LHCN-M2 (cell line): ENCODE measurements around the gene LMBR1L. TPM values are rescaled to one million over a fixed set of nuclear protein-coding genes. Genes with fewer than 3 reads are reported as not detected.

Experiments
- DNase-seq: peaks from one replicate; pipeline ENCODE4 v3.0.0-alpha.2; 2012; ENCODE audit warnings: low read depth
- total RNA-seq: library from RNA; depleted of rRNA; stranded (reverse); fragments of >200 nt; gene quantifications from 2 replicates; pipeline ENCODE4 v1.2.3, GENCODE V29; 2014

The LMBR1L gene
- total RNA-seq, 1 experiment from 2014 or later = 25.0 TPM

- peak; percentile 71 for DNase-seq
These were observed 10.5 kb upstream of the LMBR1L start for GRCh38 chr12:49121047-49121696.

DNA sequence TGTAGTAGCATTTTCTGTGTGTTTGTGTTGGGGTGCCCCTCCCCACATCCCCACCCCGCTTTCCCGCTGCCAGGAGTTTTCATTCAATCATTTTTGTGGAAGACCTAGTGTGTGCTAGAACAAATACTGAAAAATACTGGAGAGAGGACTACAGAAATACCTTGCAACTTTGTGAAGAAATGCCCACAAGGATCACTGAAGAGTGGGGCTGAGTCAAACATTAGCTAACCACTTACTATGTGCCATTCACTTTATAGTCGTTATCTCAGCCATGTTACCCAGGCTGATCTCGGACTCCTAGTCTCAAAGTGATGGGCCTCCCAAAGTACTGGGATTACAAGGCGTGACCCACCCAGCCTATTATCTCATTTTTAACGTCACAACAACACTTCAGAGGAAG lies 559 bp upstream of the LMBR1L start:
- no peak for DNase-seq

DNA sequence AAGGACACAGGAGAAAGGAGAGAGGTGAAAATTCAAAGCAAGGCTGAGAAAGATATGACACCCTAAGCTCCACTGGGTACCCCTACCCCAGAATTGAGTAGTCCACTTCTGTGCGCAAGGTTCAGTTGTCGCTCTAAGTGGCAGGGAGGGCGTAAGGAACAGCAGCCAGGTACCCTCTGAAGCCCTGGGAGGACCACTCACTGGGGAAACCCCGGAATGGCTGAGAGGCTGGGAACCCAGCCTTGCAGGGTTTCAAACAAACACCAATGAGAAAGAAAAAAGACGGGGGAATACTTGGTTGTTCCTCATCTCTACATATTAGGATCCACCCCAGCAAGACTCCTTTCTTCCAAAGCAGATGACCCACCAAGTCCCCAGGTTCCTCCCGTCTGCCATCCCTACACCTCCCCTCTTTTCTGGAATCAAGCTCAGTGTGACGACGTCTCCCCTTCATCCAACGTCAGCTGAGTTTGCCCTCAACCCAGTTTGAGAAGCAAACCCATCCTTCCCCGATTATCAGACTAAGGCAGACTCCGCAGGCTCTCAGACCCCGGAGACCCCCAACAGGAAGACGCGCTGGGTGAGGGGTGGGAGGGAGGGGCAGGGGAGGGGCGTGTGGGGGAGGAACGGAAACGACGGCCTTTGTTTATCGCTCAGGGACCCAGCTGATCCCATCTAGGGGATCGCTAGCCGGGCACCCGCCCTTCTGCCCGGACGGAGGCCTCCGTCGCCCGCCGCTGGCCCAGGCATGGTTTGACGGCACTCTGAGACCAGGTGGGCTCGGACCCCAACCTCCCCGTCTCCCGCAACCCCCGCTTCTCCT lies 795 bp downstream of the LMBR1L start:
- no peak for DNase-seq

- DNase-seq = no peak
These were observed 1.7 kb downstream of the LMBR1L start for GRCh38 chr12:49108958-49109404.

DNA sequence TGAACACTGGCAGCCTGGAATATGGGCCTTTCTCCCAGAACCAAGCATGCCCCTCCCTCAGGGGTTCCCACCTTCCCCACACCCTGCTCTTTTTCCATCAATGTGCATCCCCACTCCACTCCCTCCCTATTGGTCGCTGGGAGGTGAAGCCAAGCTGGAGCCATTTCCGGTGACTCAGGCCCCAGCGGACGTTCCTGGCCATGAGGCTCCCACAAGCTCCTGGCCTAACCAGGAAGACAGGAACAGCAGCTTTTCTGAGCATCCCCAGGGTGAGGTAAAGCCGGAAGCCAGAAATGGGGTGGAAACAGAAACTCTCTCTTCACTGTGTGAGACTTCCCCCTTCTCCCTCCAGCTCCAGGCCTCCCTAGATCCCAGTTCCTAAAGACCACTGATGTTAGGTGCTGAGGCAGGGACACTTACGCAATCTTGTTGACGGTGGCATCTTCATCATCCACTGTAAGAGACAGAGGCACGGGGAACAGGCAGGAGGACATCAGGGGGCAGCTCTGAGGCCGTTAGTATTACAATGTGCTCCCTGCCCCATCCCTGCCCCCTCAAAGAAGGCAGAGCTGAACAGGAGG lies 5.1 kb downstream of the LMBR1L start:
- DNase-seq = no peak

- DNase-seq = no peak
These were observed 5.8 kb downstream of the LMBR1L start for GRCh38 chr12:49104822-49105221.

DNA sequence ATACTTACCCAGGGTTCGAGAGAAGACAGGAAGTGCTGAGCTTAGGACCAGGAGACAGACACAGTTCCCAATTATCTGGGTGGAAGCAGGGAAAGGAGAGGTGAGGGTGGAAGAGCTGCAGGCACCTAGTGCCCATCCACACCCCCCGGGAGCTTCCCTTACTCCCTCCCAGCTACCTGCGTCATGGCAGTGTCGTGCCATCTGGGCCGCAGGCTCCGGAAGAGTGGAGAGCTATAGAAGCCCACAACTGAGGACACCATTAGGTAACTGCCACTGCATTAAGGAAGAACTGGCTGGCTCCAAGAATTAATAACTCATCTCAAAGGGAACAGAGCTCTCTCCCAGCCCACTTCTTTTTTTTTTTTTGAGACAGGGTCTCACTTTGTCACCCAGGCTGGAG lies 10.3 kb downstream of the LMBR1L start:
- no peak for DNase-seq

DNA sequence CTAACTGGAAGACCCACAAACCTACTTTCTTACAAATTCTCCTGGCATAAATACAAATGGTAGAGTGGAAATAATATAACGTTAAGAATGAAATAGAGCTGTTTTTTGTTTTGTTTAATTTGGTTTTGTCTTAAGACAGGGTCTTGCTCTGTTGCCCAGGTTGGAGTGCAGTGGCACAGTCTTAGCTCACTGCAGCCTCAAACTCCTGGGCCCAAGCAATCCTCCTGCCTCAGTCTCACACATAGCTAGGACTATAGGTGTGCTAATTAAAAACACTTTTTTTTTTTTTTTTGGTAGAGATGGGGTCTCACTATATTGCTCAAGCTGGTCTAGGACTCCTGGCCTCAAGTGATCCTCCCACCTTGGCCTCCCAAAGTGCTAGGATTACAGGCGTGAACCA lies 11.9 kb downstream of the LMBR1L start:
- no peak for DNase-seq

- DNase-seq = no peak
These were observed 12.6 kb downstream of the LMBR1L start for GRCh38 chr12:49098035-49098451.

- no peak for DNase-seq
These were observed 13.3 kb downstream of the LMBR1L start for GRCh38 chr12:49097381-49097780.

DNA sequence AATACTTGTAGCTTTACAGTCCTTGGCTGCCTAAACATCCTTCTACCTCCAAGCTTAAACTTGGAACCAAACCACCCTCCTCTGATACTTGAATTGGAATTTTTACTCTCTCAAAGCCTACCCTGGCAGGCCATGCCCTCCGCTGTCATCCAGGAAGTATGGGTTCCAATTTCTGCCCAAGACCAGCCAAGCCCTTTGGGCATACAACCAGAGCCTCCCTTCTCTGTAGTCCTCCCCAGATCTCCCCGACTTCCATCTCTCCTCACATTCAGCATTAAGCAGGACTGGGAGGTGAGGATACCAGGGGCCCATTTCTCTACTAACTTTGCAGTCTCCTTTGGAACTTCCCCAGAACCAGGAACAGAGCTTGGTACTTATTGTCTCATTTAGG lies 15.7 kb downstream of the LMBR1L start:
- DNase-seq = no peak

DNA sequence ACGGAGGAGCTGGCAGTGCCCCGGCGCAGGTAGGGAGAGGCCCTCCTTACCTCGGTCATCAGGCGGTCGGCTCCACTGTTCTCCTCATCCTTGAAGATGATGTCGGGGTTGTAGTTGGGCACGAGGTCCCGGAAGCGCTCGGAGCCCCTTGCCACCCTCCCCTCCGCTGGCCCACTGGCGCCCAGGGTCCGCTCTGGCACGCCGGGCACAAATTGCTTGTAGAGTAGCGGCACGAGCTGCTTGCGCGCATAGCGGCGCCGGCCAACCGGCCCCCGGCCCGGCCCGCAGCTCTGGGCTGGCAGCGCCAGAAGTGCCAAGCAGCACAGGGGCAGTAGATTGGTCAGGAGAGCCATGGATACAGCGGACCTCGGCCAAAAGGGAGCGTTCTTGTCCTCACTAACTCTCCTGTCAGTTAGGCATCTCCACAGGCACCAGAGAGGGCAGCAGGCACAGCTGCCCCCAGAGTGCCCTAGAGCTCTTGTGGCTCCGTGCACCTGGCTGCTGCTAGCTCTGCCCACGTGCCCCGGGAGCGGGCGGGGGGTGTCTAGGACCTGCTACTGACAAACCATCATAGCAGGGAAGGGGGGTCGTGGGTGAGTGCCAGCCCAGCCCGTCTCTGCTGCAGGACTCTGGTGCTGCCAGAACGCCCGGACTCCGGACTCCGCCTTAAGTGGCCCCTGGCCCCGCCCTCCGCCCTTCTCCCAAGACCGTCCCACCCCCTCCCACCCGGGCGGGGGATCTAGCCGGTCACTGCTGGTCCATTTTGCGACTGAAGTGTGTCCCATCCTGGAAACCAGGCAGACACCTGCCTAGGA lies 16.3 kb downstream of the LMBR1L start, which contains the start of gene DHH:
Gene DHH (minus strand): TSS at position 642 of the 815 bp plus-strand sequence. CDS start 289 bp downstream, at position 353.
- no peak for DNase-seq

DNA sequence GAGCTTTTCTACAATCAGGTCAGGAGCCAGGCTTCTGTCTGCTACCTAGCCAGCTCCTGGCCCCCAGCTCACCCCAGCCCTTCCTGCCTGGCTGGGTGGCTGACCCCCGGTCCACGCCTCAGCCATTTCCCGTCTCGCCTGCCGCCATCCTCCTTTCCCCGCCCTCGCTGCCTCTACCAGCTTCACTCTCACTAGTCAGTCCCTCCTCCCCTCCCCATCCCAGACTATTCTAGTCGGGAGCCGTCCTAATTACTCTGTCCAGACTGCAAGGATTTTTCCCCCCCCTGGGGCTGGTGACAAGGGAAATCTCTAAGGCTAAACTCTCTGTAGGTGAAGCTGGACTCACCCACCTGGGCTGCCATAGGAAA lies 16.9 kb downstream of the LMBR1L start:
- no peak for DNase-seq

GRCh38 chr12:49092816-49093406 lies 17.7 kb downstream of the LMBR1L start:
- DNase-seq = no peak

- no peak for DNase-seq
These were observed 18.4 kb downstream of the LMBR1L start for GRCh38 chr12:49092086-49092815.

DNA sequence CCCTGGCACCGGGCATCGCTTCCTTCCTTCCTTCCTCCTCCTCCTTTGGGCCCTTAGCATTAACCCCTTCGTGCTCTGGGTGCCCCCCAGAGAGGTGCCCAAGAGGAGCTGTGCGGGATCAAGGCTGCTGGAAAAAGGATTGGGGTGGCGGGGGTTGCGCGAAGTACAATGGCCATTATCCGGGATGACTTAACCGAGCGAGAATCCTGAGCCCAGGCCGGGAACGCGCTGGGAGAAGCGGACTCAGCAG lies 18.9 kb downstream of the LMBR1L start:
- DNase-seq = no peak

DNA sequence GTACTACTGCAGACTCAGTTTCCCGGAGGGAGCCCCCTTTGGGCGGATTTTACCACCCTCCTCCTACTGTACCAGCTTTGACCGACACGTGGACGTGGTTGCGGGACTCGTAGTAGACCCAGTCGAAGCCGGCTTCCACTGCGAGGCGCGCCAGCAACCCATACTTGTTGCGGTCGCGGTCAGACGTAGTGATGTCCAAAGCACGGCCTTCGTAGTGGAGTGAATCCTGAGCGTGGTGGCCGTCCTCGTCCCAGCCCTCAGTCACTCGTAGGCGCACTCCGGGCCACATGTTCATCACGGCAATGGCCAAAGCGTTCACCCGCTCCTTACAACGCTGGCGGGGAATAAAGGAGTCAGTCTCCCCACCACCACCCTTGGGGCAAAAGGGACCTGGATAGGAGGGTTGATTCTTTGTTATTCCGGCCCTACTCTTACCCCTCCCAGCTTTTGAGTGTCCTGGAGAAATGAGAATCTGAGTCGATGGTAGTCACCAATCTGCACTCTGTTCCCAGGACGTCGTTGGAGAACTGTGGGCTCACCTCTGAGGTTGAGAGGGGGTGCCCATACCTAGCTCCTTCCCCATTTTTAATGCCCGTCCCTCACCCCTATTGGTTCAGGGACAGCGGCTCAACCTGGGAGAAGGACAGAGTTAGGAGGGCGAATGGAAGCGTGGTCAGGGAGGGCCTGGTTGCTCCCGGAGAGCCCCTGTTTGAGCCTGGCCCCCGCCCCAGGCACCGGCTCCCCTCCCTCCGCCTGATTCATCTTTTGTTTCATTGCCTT lies 19.4 kb downstream of the LMBR1L start:
- DNase-seq = no peak

- DNase-seq = no peak
These were observed 20.6 kb downstream of the LMBR1L start for GRCh38 chr12:49089821-49090773.

DNA sequence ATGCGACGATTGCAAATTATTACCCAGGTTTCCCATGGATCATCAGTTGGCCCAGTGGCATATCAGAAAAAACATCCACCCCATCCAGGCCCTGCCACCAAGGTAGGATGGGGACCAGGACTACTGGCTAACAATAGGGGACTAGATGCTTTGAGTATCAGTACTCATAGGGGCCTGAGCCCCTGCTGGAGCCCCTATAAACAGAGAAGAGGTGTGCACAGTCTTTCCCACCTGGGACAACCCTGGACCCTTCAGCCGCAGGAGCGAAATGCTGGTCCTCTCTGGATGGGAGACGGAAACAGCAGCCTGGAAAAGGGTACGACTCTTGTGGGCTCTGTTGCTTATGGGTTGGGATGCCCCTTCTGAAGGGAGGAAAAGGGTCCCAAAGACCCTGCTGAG lies 21.7 kb downstream of the LMBR1L start:
- no peak for DNase-seq
